NCI-H460 (cell line): ENCODE data around the gene STARD6. TPM values are rescaled to one million over a fixed set of nuclear protein-coding genes. Genes with fewer than 3 reads are reported as not detected.
"Not testable (repeated sequence)": the region's sequence is repeated elsewhere in the genome, so short reads cannot be mapped to it uniquely, and the experiment has no call there.

Experiments used
- DNase-seq: peaks from one replicate; pipeline ENCODE4 v3.0.0-alpha.2; 2016; ENCODE audit warnings: low read depth; ENCODE audit errors: extremely low read depth
- polyA plus RNA-seq: library from polyadenylated mRNA; depleted of rRNA; stranded (reverse); fragments of >200 nt; gene quantifications from 2 replicates; pipeline ENCODE4 v1.2.3, GENCODE V29; 2014; cell fraction: nucleus; rRNA removed
- total RNA-seq: library from RNA; depleted of rRNA; stranded (reverse); fragments of >200 nt; shearing (Covaris generic); gene quantifications from 2 replicates; pipeline ENCODE4 v1.2.3, GENCODE V29; 2014; rRNA removed

The STARD6 gene, protein sequence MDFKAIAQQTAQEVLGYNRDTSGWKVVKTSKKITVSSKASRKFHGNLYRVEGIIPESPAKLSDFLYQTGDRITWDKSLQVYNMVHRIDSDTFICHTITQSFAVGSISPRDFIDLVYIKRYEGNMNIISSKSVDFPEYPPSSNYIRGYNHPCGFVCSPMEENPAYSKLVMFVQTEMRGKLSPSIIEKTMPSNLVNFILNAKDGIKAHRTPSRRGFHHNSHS
- total RNA-seq, result 0.46 and 0.57 TPM in 2 replicates
- not detected in 2 replicates for polyA plus RNA-seq

DNA sequence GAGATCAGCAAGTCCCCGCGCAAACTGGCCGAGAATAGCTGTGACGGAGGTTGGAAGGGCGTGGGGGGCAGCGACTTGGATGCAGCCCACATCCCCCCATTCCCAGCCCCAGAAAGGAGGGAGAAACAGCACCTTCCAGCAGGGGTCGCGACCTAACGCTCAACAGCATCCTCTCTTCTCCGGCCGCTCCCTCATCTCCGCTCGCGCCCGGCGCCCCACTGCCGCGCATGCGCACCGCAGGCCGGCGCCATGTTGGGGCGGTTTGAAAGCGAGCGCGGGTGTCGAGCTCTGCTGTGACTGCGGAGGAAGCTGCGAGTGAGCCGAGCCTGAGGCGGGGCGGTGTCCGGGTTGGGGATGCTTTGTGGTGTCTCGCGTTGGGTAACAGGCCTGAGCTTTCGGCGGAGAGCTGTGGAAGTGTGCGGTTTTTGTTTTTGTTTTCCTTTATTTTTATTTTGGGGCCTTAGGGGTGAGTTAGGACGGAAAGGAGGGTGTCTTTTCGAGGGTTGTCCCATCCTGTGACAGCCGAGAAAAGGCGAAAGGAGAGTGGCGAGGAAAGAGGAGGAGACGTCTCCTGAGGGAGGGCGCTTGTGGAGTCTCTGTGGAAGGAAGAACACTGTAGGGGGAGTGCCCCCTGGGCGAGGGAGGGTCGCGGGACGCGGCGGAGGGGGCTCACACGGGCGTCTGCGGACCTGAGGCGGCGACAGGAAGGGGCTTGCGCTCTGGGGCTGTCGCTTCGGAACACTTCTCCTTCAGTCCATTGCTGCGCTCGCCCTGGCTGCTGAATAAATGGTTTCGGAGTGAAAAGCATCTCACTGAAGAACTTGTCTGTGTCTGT, at the start of gene STARD6, which contains the start of gene C18orf54:
STARD6 (minus strand) TSS at position 199 of the 835 bp plus-strand sequence. CDS start 3,285 bp downstream, outside the sequence.
C18orf54 (plus strand) TSS at position 247 of the 835 bp plus-strand sequence. CDS start 2,667 bp downstream, outside the sequence.
- DNase-seq, result peak; percentile 83

DNA sequence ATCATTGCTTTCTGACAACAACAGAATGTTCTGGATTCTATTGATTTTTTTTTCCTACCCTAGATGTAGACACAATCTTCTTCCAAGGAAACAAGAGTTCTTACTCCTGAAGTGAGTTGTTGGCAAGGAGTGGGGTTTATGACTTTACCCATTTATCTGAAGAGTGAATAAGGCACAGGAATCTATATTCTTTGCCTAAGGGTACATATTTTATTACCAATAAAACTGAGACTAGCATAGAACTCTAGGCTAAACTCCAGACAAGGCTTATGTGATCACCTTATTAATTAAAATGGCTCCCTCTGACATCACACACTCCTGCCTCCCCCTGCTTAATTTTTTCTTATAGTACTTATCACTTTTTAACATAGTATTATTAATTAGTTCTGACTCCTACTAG, 47.6 kb upstream of the STARD6 start:
- DNase-seq, result no peak

GRCh38 chr18:54396760-54397159, 39.1 kb upstream of the STARD6 start:
- no peak for DNase-seq

DNA sequence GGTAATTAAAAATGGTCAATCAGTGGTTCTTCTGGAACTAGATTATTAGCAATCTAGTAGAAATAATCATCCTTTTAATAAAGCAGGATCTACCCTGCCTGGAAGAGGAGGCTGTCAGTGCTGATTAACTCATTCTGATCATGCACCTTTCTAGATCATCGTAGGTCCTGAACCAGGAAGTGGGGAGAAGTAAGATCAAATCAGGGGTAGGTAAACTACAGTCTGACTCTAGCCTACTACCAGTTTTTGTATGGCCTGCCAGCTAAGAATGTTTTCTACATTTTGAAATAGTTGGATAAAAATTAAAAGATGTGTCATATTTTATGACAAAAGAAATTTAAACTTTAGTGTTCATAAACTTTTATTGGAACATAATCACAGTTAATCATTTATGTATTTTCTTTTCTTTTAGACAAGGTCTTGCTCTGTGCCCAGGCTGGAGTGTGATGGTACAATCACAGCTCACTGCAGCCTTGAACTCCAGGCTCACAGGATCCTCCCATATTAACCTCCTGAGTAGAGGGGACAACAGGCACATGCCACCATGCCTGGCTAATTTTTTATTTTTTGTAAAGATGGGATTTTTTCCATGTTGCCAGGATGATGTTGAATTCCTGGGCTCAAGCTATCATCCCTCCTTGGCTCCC, 36.1 kb upstream of the STARD6 start:
- DNase-seq, result no peak

DNA sequence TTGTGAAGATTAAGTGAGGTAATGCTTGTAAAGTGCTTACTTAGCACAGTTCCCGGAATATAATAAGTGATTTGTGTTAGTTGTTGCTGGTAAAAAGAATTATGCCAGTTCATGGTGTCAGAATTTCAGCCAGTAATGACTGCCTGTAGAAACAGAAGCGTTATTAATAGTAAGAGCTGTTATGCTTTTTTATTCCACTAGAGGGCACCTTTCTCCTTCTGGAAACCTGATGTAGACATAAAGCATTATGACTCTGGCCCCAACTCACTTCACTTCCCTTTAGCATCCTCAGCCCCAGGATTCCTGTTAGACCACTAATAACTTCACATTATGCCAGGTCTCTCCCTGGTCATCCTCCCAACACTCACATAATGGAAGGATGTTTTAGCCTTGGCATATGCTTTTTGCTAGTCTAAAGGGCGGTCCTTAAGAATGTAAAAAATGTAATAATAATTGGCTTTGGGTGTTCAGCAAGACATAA, 34.9 kb upstream of the STARD6 start:
- DNase-seq, result peak; percentile 69

GRCh38 chr18:54390838-54391237, 33.2 kb upstream of the STARD6 start:
- DNase-seq, result no peak

GRCh38 chr18:54389143-54389505, 31.5 kb upstream of the STARD6 start:
- DNase-seq, result no peak

- peak; percentile 62 for DNase-seq
These were observed 30.8 kb upstream of the STARD6 start for GRCh38 chr18:54388203-54389142.

GRCh38 chr18:54387631-54388030, 30.0 kb upstream of the STARD6 start:
- DNase-seq, result no peak

- DNase-seq, result not testable (repeated sequence)
These were observed 29.3 kb upstream of the STARD6 start for GRCh38 chr18:54386800-54387495.

DNA sequence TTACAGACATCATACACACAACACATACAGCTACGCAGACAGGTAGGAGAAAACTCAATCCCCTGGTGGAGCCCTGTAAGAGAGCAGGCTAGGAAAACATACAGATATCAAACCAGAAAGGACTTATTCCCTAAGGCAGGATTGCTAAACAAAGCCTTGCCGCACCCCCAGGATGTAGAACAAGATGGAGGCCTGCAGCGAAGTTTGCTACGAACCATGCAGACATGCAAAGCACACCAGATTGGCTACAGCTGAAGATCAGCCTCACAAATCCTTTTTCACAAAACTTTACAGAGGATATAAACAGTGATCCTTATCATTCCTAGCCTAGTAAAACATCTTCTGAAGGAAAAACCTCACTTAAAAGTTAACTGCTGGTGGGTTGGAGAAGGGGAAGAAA, 28.4 kb upstream of the STARD6 start:
- DNase-seq, result no peak

GRCh38 chr18:54382733-54383252, 25.1 kb upstream of the STARD6 start:
- no peak for DNase-seq

DNA sequence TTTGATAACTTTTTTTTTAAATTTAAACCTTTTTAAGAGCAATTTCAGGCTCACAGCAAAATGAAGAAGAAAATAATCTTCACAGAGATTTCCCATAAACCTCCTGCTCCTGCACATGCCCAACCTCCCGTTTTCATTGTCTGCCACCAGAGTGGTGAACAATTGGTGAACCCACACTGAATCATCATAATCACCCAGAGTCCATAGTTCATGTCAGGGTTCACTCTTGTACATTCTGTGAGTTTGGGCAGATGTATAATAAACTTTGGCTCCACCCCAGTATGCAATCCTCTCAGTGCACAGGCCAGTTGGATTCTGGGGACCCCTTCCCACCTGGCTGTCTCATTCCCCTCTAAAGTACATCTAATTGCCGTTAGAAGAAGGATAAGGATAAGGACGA, 24.4 kb upstream of the STARD6 start:
- DNase-seq, result no peak

DNA sequence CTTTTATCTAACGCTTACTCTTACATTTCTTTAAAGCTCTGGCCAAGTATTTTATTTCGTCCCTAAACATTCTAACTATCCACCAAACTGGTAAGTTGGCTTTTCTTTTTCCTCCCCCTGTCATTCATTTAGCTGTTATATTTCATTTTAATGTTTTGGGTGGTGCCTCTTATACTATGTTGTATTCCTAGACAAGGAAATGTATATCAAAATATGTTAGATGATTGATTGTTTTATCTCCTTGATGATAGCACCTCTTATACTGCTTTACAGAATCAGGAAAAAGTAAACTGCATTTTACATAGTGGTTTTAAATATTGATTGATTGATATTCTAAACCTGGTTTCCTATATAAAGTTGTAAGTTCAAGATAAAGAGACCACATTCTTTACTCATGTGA, 24.0 kb upstream of the STARD6 start:
- no peak for DNase-seq

- DNase-seq, result no peak
These were observed 20.4 kb upstream of the STARD6 start for GRCh38 chr18:54378057-54378456.

- no peak for DNase-seq
These were observed 2.7 kb upstream of the STARD6 start for GRCh38 chr18:54360406-54360805.

GRCh38 chr18:54359233-54359632, 1.6 kb upstream of the STARD6 start:
- no peak for DNase-seq

GRCh38 chr18:54358495-54359040, 910 bp upstream of the STARD6 start:
- DNase-seq, result no peak

DNA sequence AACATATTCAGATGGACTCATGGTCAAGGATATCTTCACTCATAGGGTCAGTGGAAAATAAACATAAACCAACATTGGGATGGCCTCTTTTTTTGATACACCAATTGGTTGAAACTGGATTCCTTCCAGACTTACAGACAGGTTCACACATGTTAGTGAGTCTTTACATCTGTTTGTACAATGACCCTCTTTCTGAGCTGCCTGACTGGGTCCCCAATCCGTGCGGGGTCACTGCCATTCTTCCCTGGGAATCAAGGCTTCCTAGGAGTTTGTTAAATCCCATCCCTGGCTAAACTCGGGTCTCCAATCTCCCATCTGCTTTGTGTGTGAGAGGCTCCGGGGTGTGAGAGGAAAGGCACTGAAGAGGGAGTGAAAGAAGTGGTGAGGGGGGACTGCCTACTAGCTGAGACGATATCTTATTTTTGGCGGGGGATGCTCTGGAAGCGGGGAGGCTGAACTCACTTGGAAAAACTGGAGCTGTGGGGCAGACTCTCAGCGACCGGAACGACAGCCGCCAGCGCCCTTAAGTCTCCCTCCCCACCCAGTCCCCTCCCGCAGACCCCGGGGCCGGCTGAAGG, 487 bp downstream of the STARD6 start:
- no peak for DNase-seq
